ENCODE data around the gene BLTP3A. TPM values are rescaled to one million over a fixed set of nuclear protein-coding genes. Genes with fewer than 3 reads are reported as not detected.
"Not testable (repeated sequence)": the region's sequence is repeated elsewhere in the genome, so short reads cannot be mapped to it uniquely, and the experiment has no call there.

The BLTP3A gene
- total RNA-seq, 1 donor from 2014 or later = 17.2 TPM

- ATAC-seq (ENCODE audit: poor library complexity) (no peak), DNase-seq (no peak)
- intact Hi-C loops (cut with DNase I) = no loop called here
These were observed 24.9 kb downstream of the BLTP3A start for GRCh38 chr6:34816635-34817301.

GRCh38 chr6:34817446-34817845 is 25.6 kb downstream of the BLTP3A start:
- ATAC-seq (ENCODE audit: poor library complexity) (no peak), DNase-seq (no peak)
- intact Hi-C loops (cut with DNase I) = no loop called here

- intact Hi-C loops (cut with DNase I) = not testable (repeated sequence)
- ATAC-seq (ENCODE audit: poor library complexity) = peak; percentile 47
These were observed 27.1 kb downstream of the BLTP3A start for GRCh38 chr6:34818872-34819570.

GRCh38 chr6:34819571-34820480 is 27.9 kb downstream of the BLTP3A start:
- intact Hi-C loops (cut with DNase I) = no loop called here
- ATAC-seq (ENCODE audit: poor library complexity) (peak; percentile 33), DNase-seq (no peak)

More at GRCh38 chr6:34818872-34819570, 27.1 kb downstream of the BLTP3A start:
- not testable (repeated sequence) for DNase-seq

GRCh38 chr6:34829137-34829536 is 37.3 kb downstream of the BLTP3A start:
- ATAC-seq (ENCODE audit: poor library complexity) (no peak), DNase-seq (no peak)
- intact Hi-C loops (cut with DNase I) = no loop called here

- DNase-seq (no peak), ATAC-seq (ENCODE audit: poor library complexity) (no peak)
- intact Hi-C loops (cut with DNase I) = no loop called here
These were observed 41.1 kb downstream of the BLTP3A start for GRCh38 chr6:34832942-34833341.

- DNase-seq = no peak
- no peak for ATAC-seq (ENCODE audit: poor library complexity)
- intact Hi-C loops (cut with DNase I) = no loop called here
These were observed 43.1 kb downstream of the BLTP3A start for GRCh38 chr6:34834789-34835518.

GRCh38 chr6:34836008-34836407 is 44.1 kb downstream of the BLTP3A start:
- intact Hi-C loops (cut with DNase I) = no loop called here
- ATAC-seq (ENCODE audit: poor library complexity) = no peak
- DNase-seq = no peak

- DNase-seq (no peak), ATAC-seq (ENCODE audit: poor library complexity) (no peak)
- intact Hi-C loops (cut with DNase I) = no loop called here
These were observed 44.6 kb downstream of the BLTP3A start for GRCh38 chr6:34836451-34836850.

GRCh38 chr6:34837528-34837927 is 45.6 kb downstream of the BLTP3A start:
- ATAC-seq (ENCODE audit: poor library complexity) (no peak), DNase-seq (no peak)
- intact Hi-C loops (cut with DNase I) = no loop called here

- DNase-seq (no peak), ATAC-seq (ENCODE audit: poor library complexity) (peak; percentile 34)
- intact Hi-C loops (cut with DNase I) = no loop called here
These were observed 47.9 kb downstream of the BLTP3A start for GRCh38 chr6:34839666-34840352.

Other genes with a start within 250 kb of the BLTP3A start
- not detected for gene SPDEF, start 235.8 kb upstream of the BLTP3A start, total RNA-seq
- gene ILRUN, start 95.3 kb upstream of the BLTP3A start, total RNA-seq = 132 TPM
- gene SNRPC, start 34.6 kb upstream of the BLTP3A start, total RNA-seq = 164 TPM
- gene TAF11, start 96.0 kb downstream of the BLTP3A start, total RNA-seq = 13.7 TPM
- gene ANKS1A, start 97.2 kb downstream of the BLTP3A start, total RNA-seq = 25.0 TPM